Activated CD4-positive, alpha-beta memory T cell treated with anti-CD3 and anti-CD28 coated beads for 36 hours (primary cell): ENCODE data around the gene NKPD1. TPM values are rescaled to one million over a fixed set of nuclear protein-coding genes. Genes with fewer than 3 reads are reported as not detected.

ENCODE experiments used
- CTCF ChIA-PET: fragments of 350-600 bp; sonication (Branson Sonifier 250); formaldehyde crosslinking; loops from one replicate; lab custom pipeline; 2021; ENCODE audit warnings: antibody characterized with exemption, inconsistent platforms; lab: Charles Lee
- POLR2A ChIA-PET: fragments of 350-600 bp; sonication (Branson Sonifier 250); formaldehyde crosslinking; loops from one replicate; lab custom pipeline; 2021; ENCODE audit warnings: antibody characterized with exemption; lab: Charles Lee
- DNase-seq: peaks from one replicate; pipeline ENCODE4 v3.0.0-alpha.2; 2020
- H3K27ac Mint-ChIP-seq: one replicate; pipeline ENCODE4 v1.8.0; 2021; ENCODE audit warnings: mixed read lengths
- H3K27me3 Mint-ChIP-seq: one replicate; pipeline ENCODE4 v1.8.0; 2021; ENCODE audit warnings: mixed read lengths
- H3K36me3 Mint-ChIP-seq: one replicate; pipeline ENCODE4 v1.8.0; 2021; ENCODE audit warnings: mixed read lengths
- H3K4me1 Mint-ChIP-seq: one replicate; pipeline ENCODE4 v1.8.0; 2021; ENCODE audit warnings: low read depth, mixed read lengths
- H3K4me3 Mint-ChIP-seq: one replicate; pipeline ENCODE4 v1.8.0; 2021; ENCODE audit warnings: mild to moderate bottlenecking, mixed read lengths
- H3K9me3 Mint-ChIP-seq: one replicate; pipeline ENCODE4 v1.8.0; 2021; ENCODE audit warnings: mixed read lengths
- intact Hi-C: fragments of 100-400 bp; cut with micrococcal nuclease; formaldehyde crosslinking; loops from one replicate; pipeline ENCODE4 v1.15.1; 2023
- total RNA-seq, 2 experiments: library from RNA; stranded (reverse); gene quantifications; one replicate each; pipeline ENCODE4 v1.2.3, GENCODE V29; 2021

The NKPD1 gene
- total RNA-seq, 2 experiments from 2014 or later = 0.10 to 0.22 TPM

DNA sequence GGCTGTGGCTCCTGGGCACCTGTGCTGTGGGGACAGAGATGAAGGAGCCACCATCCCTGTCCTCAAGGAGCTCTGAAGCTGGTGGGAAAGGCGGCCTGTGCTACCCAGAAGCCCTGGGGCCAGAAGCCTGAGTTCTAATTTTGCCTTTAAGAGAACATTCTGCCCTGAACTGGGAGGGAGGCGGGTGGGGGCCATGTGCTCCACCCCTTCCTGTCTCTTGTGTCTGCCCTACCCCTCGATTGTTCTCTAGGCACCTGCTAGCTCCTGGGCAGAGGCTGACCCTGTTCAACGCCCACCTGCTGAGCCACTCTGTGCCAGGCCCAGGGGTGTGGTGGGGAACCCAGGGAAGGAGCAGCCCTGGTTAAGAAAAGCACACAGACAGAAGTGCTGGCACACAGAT is 11.4 kb upstream of the NKPD1 start:
- intact Hi-C loops = loop anchor here (10.0 kb wide), 1 partner anchor 323 kb away; the partner anchor contains the start of genes PPM1N and RTN2
- POLR2A ChIA-PET = interaction anchor here (1.0 kb wide), 1 partner anchor 8 kb away, joined by 5 read pairs; no protein-coding TSS in a partner anchor
- CTCF ChIA-PET = interaction anchor here (1.3 kb wide), 2 partner anchors 80 to 307 kb away, joined by 3 to 4 read pairs; partner anchors contain the start of gene PPP1R37
- peak overlapping the region; percentile 96 for H3K27ac Mint-ChIP-seq
- no peaks in the 10 kb centered on the region for H3K27me3 Mint-ChIP-seq
- H3K4me3 Mint-ChIP-seq = no peak overlapping the region
- H3K36me3 Mint-ChIP-seq = no peaks in the 10 kb centered on the region
- H3K4me1 Mint-ChIP-seq = peaks cover 50% of the 10 kb centered on the region
- peak; percentile 42 for DNase-seq
- no peaks in the 10 kb centered on the region for H3K9me3 Mint-ChIP-seq

DNA sequence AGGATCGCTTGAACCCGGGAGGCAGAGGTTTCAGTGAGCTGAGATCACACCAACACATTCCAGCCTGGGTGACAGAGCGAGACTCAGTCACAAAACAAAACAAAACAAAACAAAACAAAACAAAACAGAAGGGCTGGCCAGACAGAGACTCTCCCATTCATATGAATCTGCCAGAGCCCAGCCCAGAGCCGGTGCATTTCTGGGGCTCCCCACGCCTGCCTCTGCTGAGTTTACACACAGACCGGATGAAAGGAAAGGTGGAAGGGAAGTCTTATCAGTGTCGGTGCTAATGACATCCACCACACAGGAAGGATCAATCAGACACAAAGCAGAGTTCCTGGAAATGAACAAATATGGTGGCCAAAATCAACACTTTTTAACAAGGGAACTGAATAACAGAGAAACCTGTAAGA is 10.4 kb upstream of the NKPD1 start:
- intact Hi-C loops = loop anchor here (10.0 kb wide), 1 partner anchor 324 kb away; the partner anchor contains the start of genes PPM1N and RTN2
- Mint-ChIP-seq H3K36me3 (no peaks in the 10 kb centered on the region), H3K9me3 (no peaks in the 10 kb centered on the region), H3K4me1 (peaks cover 47% of the 10 kb centered on the region), H3K27ac (peak overlapping the region; percentile 96), H3K4me3 (peak overlapping the region; percentile 52), H3K27me3 (no peaks in the 10 kb centered on the region)
- CTCF ChIA-PET = no interaction called here
- DNase-seq = peak; percentile 77
- POLR2A ChIA-PET = no interaction called here

GRCh38 chr19:45170146-45171106 is 9.6 kb upstream of the NKPD1 start:
- Mint-ChIP-seq H3K36me3 (no peaks in the 10 kb centered on the region), H3K4me1 (peaks cover 42% of the 10 kb centered on the region), H3K27ac (peak overlapping the region; percentile 96), H3K9me3 (no peaks in the 10 kb centered on the region), H3K4me3 (peak overlapping the region; percentile 16), H3K27me3 (no peaks in the 10 kb centered on the region)
- intact Hi-C loops = loop anchor here (10.0 kb wide), 1 partner anchor 324 kb away; the partner anchor contains the start of genes PPM1N and RTN2
- no peak for DNase-seq
- ChIA-PET CTCF (interaction anchor here (1.1 kb wide), 1 partner anchor 12 kb away, joined by 4 read pairs; no protein-coding TSS in a partner anchor), POLR2A (interaction anchor here (0.5 kb wide), 1 partner anchor 479 kb away, joined by 3 read pairs; no protein-coding TSS in a partner anchor)

- ChIA-PET CTCF (interaction anchor here (1.1 kb wide), 1 partner anchor 13 kb away, joined by 4 read pairs; no protein-coding TSS in a partner anchor), POLR2A (no interaction called here)
- Mint-ChIP-seq H3K27me3 (no peaks in the 10 kb centered on the region), H3K27ac (no peak overlapping the region), H3K4me1 (peaks cover 43% of the 10 kb centered on the region), H3K9me3 (no peaks in the 10 kb centered on the region), H3K36me3 (no peaks in the 10 kb centered on the region), H3K4me3 (no peak overlapping the region)
- intact Hi-C loops = loop anchor here (10.0 kb wide), 1 partner anchor 325 kb away; the partner anchor contains the start of genes PPM1N and RTN2
- no peak for DNase-seq
Observed at GRCh38 chr19:45169602-45170001, 8.8 kb upstream of the NKPD1 start.

DNA sequence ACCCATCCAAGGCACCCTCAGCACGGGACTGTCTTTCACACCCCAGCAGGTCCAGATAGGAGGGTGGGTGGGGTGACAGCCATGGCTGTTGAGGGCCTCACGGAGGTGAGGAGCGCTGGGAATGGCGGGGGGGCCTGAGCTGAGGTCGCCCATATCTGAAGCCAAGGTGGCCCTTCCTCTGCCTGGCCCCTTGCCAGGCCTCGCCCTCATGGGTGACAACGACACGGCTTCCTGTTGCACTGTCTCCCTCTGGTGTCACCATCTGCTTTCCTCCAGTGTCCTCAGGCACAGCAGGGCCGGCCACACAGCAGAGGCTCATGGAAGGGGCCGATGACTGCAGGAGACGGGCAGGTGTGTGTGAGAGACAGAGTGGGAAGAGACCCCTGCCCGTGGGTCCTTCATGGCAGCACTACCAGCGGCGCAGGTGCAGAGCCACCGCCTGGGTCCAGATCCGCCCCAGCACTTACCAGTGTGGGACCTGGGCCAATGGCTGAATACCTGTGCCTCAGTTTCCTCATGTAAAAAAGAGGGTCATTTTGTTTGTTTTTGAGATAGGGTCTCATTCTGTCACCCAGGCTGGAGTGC is 8.1 kb upstream of the NKPD1 start:
- no peak for DNase-seq
- Mint-ChIP-seq H3K4me1 (peaks cover 46% of the 10 kb centered on the region), H3K9me3 (no peaks in the 10 kb centered on the region), H3K27ac (no peak overlapping the region), H3K36me3 (no peaks in the 10 kb centered on the region), H3K27me3 (no peaks in the 10 kb centered on the region), H3K4me3 (no peak overlapping the region)
- POLR2A ChIA-PET = no interaction called here
- intact Hi-C loops = no loop called here
- CTCF ChIA-PET = interaction anchor here (1.1 kb wide), 1 partner anchor 14 kb away, joined by 4 read pairs; no protein-coding TSS in a partner anchor

- Mint-ChIP-seq H3K27ac (peak overlapping the region; percentile 33), H3K9me3 (no peaks in the 10 kb centered on the region), H3K4me1 (peaks cover 36% of the 10 kb centered on the region), H3K4me3 (no peak overlapping the region), H3K27me3 (no peaks in the 10 kb centered on the region), H3K36me3 (no peaks in the 10 kb centered on the region)
- POLR2A ChIA-PET = interaction anchor here (2.6 kb wide), 1 partner anchor 11 kb away, joined by 10 read pairs; the partner anchor contains the start of genes BLOC1S3 and TRAPPC6A
- intact Hi-C loops = no loop called here
- DNase-seq = no peak
- CTCF ChIA-PET = interaction anchor here (1.2 kb wide), 1 partner anchor 172 kb away, joined by 3 read pairs; no protein-coding TSS in a partner anchor
Observed at GRCh38 chr19:45166723-45167252, 6.0 kb upstream of the NKPD1 start.

- Mint-ChIP-seq H3K27me3 (no peaks in the 10 kb centered on the region), H3K4me1 (peaks cover 21% of the 10 kb centered on the region), H3K4me3 (no peak overlapping the region), H3K36me3 (no peaks in the 10 kb centered on the region), H3K9me3 (no peaks in the 10 kb centered on the region), H3K27ac (no peak overlapping the region)
- intact Hi-C loops = no loop called here
- DNase-seq = peak; percentile 86
- POLR2A ChIA-PET = interaction anchor here (0.5 to 2.3 kb wide), 7 partner anchors 8 to 1640 kb away, joined by 3 to 15 read pairs (median 3); partner anchors contain the start of genes BLOC1S3 and TRAPPC6A
- CTCF ChIA-PET = interaction anchor here (0.8 to 1.8 kb wide), 6 partner anchors 10 to 38 kb away, joined by 3 to 8 read pairs (median 6); partner anchors contain the start of genes BLOC1S3 and TRAPPC6A
Observed at GRCh38 chr19:45164577-45165335, 4.0 kb upstream of the NKPD1 start.

- Mint-ChIP-seq H3K4me1 (peaks cover 15% of the 10 kb centered on the region), H3K9me3 (no peaks in the 10 kb centered on the region), H3K4me3 (peak overlapping the region; percentile 29), H3K27me3 (no peaks in the 10 kb centered on the region), H3K36me3 (no peaks in the 10 kb centered on the region), H3K27ac (peak overlapping the region; percentile 54)
- intact Hi-C loops = no loop called here
- DNase-seq = no peak
- POLR2A ChIA-PET = interaction anchor here (0.5 to 2.3 kb wide), 5 partner anchors 9 to 1640 kb away, joined by 3 to 15 read pairs (median 3); partner anchors contain the start of genes BLOC1S3 and TRAPPC6A
- CTCF ChIA-PET = interaction anchor here (0.8 to 1.8 kb wide), 6 partner anchors 9 to 37 kb away, joined by 3 to 8 read pairs (median 6); partner anchors contain the start of genes BLOC1S3 and TRAPPC6A
Observed at GRCh38 chr19:45163751-45164460, 3.1 kb upstream of the NKPD1 start.

DNA sequence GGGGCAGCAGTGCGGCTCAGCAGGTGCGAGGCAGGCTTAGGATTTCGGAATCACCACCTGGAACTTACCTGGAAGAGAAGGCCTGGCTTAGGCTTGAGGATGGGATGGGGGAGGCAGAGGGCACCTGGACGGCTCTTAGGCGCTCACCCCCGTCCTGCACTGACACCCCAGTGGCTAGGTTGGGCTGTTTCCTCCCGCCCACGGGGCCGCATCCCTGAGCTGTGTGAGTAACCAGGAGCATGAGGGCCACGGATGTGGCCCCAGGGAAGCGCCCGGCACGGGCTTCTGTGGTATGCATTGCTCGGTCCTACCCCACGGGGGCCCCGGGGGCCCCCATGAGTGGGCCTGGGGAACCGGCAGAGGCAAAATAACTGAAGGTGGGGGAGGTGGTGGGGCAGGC is 2.4 kb upstream of the NKPD1 start:
- Mint-ChIP-seq H3K4me3 (no peak overlapping the region), H3K27me3 (no peaks in the 10 kb centered on the region), H3K4me1 (peaks cover 14% of the 10 kb centered on the region), H3K27ac (no peak overlapping the region), H3K36me3 (no peaks in the 10 kb centered on the region), H3K9me3 (no peaks in the 10 kb centered on the region)
- POLR2A ChIA-PET = interaction anchor here (2.3 kb wide), 1 partner anchor 15 kb away, joined by 15 read pairs; the partner anchor contains the start of genes BLOC1S3 and TRAPPC6A
- no peak for DNase-seq
- intact Hi-C loops = no loop called here
- CTCF ChIA-PET = no interaction called here

GRCh38 chr19:45162608-45163143 is 1.9 kb upstream of the NKPD1 start:
- Mint-ChIP-seq H3K4me3 (no peak overlapping the region), H3K27me3 (no peaks in the 10 kb centered on the region), H3K36me3 (no peaks in the 10 kb centered on the region), H3K9me3 (no peaks in the 10 kb centered on the region), H3K4me1 (peaks cover 14% of the 10 kb centered on the region), H3K27ac (no peak overlapping the region)
- intact Hi-C loops = no loop called here
- DNase-seq = no peak
- CTCF ChIA-PET = no interaction called here
- POLR2A ChIA-PET = interaction anchor here (2.3 kb wide), 1 partner anchor 16 kb away, joined by 15 read pairs; the partner anchor contains the start of genes BLOC1S3 and TRAPPC6A
